Testis (tissue), 2 donors: ENCODE measurements around the gene P2RY8.

ENCODE experiments used
- CTCF ChIP-seq, 3 experiments: fragments of 450-650 bp in 2 of 3; fragments of 200-600 bp in 1 of 3; sonication (generic) in 1 of 3; IDR thresholded peaks; one replicate each; pipeline ENCODE4 v1.5.1; 2016 to 2019; ENCODE audit warnings: antibody characterized with exemption in 3 of 3, mild to moderate bottlenecking in 2 of 3, moderate library complexity in 1 of 3
- POLR2A ChIP-seq: fragments of 450-650 bp; IDR thresholded peaks from one replicate; pipeline ENCODE4 v1.6.1; 2017; ENCODE audit warnings: antibody characterized with exemption, mild to moderate bottlenecking, moderate library complexity

- TF ChIP-seq CTCF (IDR thresholded peaks at IDR 0.05) (no peak), POLR2A (no peak)
These were observed 72.7 kb downstream of the P2RY8 start for GRCh38 chrX:1464041-1464970.
